Osteocyte (in vitro differentiated cells): ENCODE results near the gene UIMC1. TPM values are rescaled to one million over a fixed set of nuclear protein-coding genes. Genes with fewer than 3 reads are reported as not detected.

Experiments
- DNase-seq: peaks from one replicate; pipeline ENCODE4 v3.0.0; 2021; ENCODE audit warnings: mixed read lengths; ENCODE audit not compliant: unreplicated experiment; ENCODE audit errors: extremely low spot score
- H3K27ac Mint-ChIP-seq: one replicate; pipeline ENCODE4 v1.8.0; 2021; ENCODE audit warnings: mild to moderate bottlenecking, mixed read lengths; ENCODE audit not compliant: unreplicated experiment
- H3K27me3 Mint-ChIP-seq: one replicate; pipeline ENCODE4 v1.8.0; 2021; ENCODE audit warnings: mixed read lengths; ENCODE audit not compliant: unreplicated experiment
- H3K36me3 Mint-ChIP-seq: one replicate; pipeline ENCODE4 v1.8.0; 2021; ENCODE audit warnings: mixed read lengths; ENCODE audit not compliant: unreplicated experiment
- H3K4me1 Mint-ChIP-seq: one replicate; pipeline ENCODE4 v1.8.0; 2021; ENCODE audit warnings: mixed read lengths; ENCODE audit not compliant: unreplicated experiment
- H3K4me3 Mint-ChIP-seq: one replicate; pipeline ENCODE4 v1.8.0; 2021; ENCODE audit warnings: mild to moderate bottlenecking, moderate library complexity, mixed read lengths; ENCODE audit not compliant: unreplicated experiment
- H3K9me3 Mint-ChIP-seq: one replicate; pipeline ENCODE4 v1.8.0; 2021; ENCODE audit warnings: mixed read lengths; ENCODE audit not compliant: unreplicated experiment
- total RNA-seq: library from RNA; stranded (reverse); gene quantifications from 2 replicates; pipeline ENCODE4 v1.2.1, GENCODE V29; 2021
- TF ChIP-seq, protein P1 (sequence below): fragments of 200-600 bp; sonication (generic); IDR thresholded peaks from 2 replicates; pipeline ENCODE4 v1.5.0; 2021; ENCODE audit warnings: antibody characterized with exemption, mild to moderate bottlenecking, moderate library complexity

UIMC1 gene
- total RNA-seq, 1 donor from 2014 or later, result 32.9 TPM

DNA sequence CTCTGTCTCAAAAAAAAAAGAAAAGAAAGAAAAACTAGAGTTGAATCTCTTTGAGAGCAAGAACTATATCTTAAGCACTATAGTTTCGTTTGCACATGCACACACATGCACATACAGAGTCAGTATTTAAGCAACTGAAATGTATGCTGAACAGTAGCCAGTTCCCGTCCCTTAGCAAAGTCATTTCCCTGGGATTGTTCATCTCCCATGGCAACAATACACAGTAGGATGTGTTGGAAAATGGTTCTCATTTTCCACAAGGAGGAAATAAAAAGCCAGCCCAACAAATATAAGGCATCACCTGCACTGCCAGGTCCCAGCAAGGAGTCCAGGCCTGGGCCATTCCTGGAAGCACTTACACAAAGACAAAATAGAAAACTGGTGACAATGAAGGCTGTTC lies 11.8 kb upstream of the UIMC1 start:
- Mint-ChIP-seq H3K4me1 (peaks cover 12% of the 10 kb centered on the region), H3K36me3 (no peaks in the 10 kb centered on the region), H3K9me3 (no peaks in the 10 kb centered on the region), H3K4me3 (no peak overlapping the region), H3K27ac (no peak overlapping the region), H3K27me3 (no peaks in the 10 kb centered on the region)
- TF ChIP-seq, protein P1, sequence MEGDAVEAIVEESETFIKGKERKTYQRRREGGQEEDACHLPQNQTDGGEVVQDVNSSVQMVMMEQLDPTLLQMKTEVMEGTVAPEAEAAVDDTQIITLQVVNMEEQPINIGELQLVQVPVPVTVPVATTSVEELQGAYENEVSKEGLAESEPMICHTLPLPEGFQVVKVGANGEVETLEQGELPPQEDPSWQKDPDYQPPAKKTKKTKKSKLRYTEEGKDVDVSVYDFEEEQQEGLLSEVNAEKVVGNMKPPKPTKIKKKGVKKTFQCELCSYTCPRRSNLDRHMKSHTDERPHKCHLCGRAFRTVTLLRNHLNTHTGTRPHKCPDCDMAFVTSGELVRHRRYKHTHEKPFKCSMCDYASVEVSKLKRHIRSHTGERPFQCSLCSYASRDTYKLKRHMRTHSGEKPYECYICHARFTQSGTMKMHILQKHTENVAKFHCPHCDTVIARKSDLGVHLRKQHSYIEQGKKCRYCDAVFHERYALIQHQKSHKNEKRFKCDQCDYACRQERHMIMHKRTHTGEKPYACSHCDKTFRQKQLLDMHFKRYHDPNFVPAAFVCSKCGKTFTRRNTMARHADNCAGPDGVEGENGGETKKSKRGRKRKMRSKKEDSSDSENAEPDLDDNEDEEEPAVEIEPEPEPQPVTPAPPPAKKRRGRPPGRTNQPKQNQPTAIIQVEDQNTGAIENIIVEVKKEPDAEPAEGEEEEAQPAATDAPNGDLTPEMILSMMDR, result no peak
- no peak for DNase-seq

DNA sequence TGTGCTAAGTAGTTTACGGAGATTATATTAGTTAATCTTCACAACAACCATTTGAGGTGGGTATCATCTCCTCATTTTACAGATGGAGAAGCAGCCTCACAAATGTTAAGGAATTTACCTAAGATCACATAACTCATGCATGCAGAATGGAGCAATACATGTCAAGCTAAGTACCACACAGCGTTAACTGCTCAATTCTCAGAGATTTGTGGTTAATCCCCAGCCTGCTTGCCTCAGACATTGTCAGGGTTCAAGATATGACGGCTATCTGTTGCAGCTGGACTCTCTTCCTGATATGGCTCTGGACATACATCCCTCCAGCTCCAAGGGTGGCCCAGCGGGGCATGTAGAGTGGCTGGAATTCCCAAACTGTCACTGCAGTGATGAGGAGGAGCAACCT lies 8.6 kb upstream of the UIMC1 start:
- H3K9me3 Mint-ChIP-seq, result no peaks in the 10 kb centered on the region
- H3K4me3 Mint-ChIP-seq, result no peak overlapping the region
- no peaks in the 10 kb centered on the region for H3K4me1 Mint-ChIP-seq
- H3K27ac Mint-ChIP-seq, result no peak overlapping the region
- H3K27me3 Mint-ChIP-seq, result no peaks in the 10 kb centered on the region
- H3K36me3 Mint-ChIP-seq, result no peaks in the 10 kb centered on the region
- no peak for DNase-seq
- TF ChIP-seq, protein P1, result no peak

DNA sequence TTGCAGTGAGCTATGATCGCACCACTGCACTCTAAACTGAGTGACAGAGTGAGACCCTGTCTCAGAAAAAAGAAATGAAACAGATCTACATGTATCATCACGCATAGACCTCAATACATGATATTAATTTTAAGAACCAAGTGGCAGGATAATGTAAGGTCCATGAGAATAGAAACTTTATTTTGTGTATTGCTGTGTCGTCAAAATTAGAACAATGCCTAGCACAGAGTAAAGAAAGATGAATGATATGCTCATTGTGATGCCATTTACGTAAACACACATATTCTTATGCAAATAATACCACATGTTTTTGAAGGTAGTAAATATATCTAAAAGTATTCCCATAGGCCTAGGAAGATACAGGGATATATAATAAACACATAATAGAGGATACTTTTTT lies 3.6 kb upstream of the UIMC1 start:
- DNase-seq, result no peak
- Mint-ChIP-seq H3K4me1 (peaks cover 10% of the 10 kb centered on the region), H3K36me3 (no peaks in the 10 kb centered on the region), H3K27me3 (no peaks in the 10 kb centered on the region), H3K9me3 (no peaks in the 10 kb centered on the region), H3K27ac (no peak overlapping the region), H3K4me3 (no peak overlapping the region)
- TF ChIP-seq, protein P1, result no peak

DNA sequence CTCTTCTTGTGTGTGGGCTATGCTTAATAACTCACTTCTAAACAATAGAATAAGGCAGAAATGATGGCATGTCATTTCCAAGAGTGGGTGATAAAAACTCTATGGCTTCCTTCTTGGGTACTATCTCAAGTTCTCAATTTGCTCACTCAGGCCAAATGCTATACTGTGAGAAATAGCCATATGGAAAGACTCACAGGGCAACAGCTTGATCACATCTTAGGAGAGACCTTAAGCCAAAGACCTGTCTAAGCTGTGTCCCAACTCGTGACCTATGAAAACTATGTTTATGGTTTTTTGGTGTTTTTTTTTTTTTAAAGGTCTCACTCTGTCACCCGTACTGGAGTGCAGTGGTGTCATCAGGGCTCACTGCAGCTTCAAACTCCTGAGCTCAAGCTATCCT lies 2.1 kb upstream of the UIMC1 start:
- TF ChIP-seq, protein P1, result no peak
- H3K9me3 Mint-ChIP-seq, result no peaks in the 10 kb centered on the region
- no peak overlapping the region for H3K27ac Mint-ChIP-seq
- H3K36me3 Mint-ChIP-seq, result no peaks in the 10 kb centered on the region
- H3K4me1 Mint-ChIP-seq, result peaks cover 20% of the 10 kb centered on the region
- DNase-seq, result no peak
- no peak overlapping the region for H3K4me3 Mint-ChIP-seq
- no peaks in the 10 kb centered on the region for H3K27me3 Mint-ChIP-seq

DNA sequence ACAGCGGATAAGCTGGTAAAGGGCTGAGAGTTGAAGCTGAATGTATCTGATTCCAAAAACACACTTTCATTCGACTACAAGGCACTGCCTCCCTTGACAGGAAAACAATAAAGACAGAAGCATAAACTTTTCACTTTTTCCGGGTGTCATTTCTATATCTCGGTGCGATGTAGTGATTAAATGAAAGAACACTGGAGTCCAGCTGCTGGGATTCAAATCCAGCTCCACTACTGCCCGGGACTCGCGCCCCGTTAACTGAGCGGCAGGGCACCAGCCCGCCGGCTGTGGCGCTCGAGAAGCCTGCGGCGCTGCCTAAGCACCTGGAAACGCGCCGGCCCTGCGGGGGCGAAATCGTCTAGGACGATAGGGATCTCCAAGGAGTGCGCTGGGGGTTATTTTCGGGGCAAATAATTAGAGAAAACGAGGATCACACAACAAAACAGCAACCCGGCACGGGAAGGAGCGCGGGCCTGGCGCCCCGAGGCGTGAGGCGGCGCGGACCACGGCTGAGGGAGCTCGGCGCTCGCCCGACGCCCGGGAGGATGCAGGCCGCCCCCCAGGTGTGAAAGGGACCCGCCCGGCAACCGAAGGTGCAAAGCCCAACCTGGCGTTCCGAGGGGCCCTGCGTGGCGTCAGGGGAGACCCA lies 837 bp downstream of the UIMC1 start:
- peaks cover 26% of the 10 kb centered on the region for H3K4me1 Mint-ChIP-seq
- H3K9me3 Mint-ChIP-seq, result no peaks in the 10 kb centered on the region
- H3K4me3 Mint-ChIP-seq, result peak overlapping the region; percentile 94
- TF ChIP-seq, protein P1, result peak; percentile 45
- H3K27ac Mint-ChIP-seq, result peak overlapping the region; percentile 99
- no peaks in the 10 kb centered on the region for H3K36me3 Mint-ChIP-seq
- no peaks in the 10 kb centered on the region for H3K27me3 Mint-ChIP-seq
- peak; percentile 87 for DNase-seq
